K562 (cell line): ENCODE measurements around the gene BASP1. TPM values are rescaled to one million over a fixed set of nuclear protein-coding genes. Genes with fewer than 3 reads are reported as not detected.
A peak's percentile ranks its signal among the peaks of the same experiment; 100 is the strongest.
"Not testable (repeated sequence)": the region's sequence is repeated elsewhere in the genome, so short reads cannot be mapped to it uniquely, and the experiment has no call there.

ENCODE experiments used
- ATAC-seq: fragments of 200-7000 bp; cut with Tn5 transposase; 3 replicates; pipeline ENCODE4 v1.9.1; 2020; ENCODE audit warnings: moderate library complexity
- BruUV-seq: library from RNA; stranded (reverse); fragments of 400-500 nt; replicated peaks from 2 replicates; lab custom pipeline; 2021; lab: Mats Ljungman, UMichigan
- CTCF ChIA-PET: fragments of 300-600 bp; formaldehyde crosslinking; extraction: SDS; loops from one replicate; lab custom pipeline; 2021; ENCODE audit warnings: low intra/inter-chr PET ratio; lab: Yijun Ruan, JAX
- POLR2A ChIA-PET: fragments of 300-600, 350-650 bp; sonication (Branson Sonifier 250); formaldehyde crosslinking; extraction: SDS; loops from one replicate; lab custom pipeline; 2021; ENCODE audit warnings: antibody characterized with exemption, inconsistent platforms; lab: Yijun Ruan, JAX
- DNase-seq, 4 experiments: peaks; one replicate each; pipeline versions ENCODE4 v3.0.0 to v3.0.0-alpha.2; 2011 to 2018; ENCODE audit warnings: low spot score in 3 of 4, mixed read lengths in 3 of 4; ENCODE audit errors: extremely low read depth in 1 of 4
- FAIRE-seq: peaks from 2 replicates; lab custom pipeline; 2011; peaks lifted over from hg19 to GRCh38; lab: Jason Lieb, UNC
- H2AFZ ChIP-seq: 2 replicates; pipeline ENCODE4 v1.6.0; 2011; ENCODE audit warnings: low read depth, low read length, control low read depth, inconsistent platforms
- H3K27ac ChIP-seq: fragments of 200-600 bp; 3 replicates; pipeline ENCODE4 v1.8.0; 2011; ENCODE audit warnings: low read depth, mild to moderate bottlenecking, control low read depth, inconsistent platforms, low read length, moderate library complexity, mixed read lengths; ENCODE audit errors: extremely low read depth
- H3K27me3 ChIP-seq, 2 experiments: fragments of 300-600 bp in 1 of 2; 2 replicates in 1 of 2; 3 replicates in 1 of 2; pipeline versions ENCODE4 v1.6.0 to v1.8.0; 2011; ENCODE audit warnings: inconsistent platforms in 2 of 2, low read length in 2 of 2, mild to moderate bottlenecking in 1 of 2, mixed read lengths in 1 of 2, moderate library complexity in 1 of 2; ENCODE audit not compliant: control insufficient read depth in 2 of 2, insufficient read depth in 2 of 2
- H3K36me3 ChIP-seq: fragments of 300-600 bp; 3 replicates; pipeline ENCODE4 v1.8.0; 2011; ENCODE audit warnings: mild to moderate bottlenecking, low read length, inconsistent platforms; ENCODE audit not compliant: control insufficient read depth, insufficient read depth
- H3K4me1 ChIP-seq, 2 experiments: fragments of 200-600 bp in 1 of 2; replicated peaks in 1 of 2; 2 replicates in 1 of 2; 3 replicates in 1 of 2; pipeline versions ENCODE4 v1.5.1 to v1.8.0; 2011; ENCODE audit warnings: inconsistent platforms in 2 of 2, low read length in 2 of 2, mild to moderate bottlenecking in 1 of 2, mixed read lengths in 1 of 2, moderate library complexity in 1 of 2; ENCODE audit not compliant: control insufficient read depth in 2 of 2, insufficient read depth in 2 of 2
- H3K4me2 ChIP-seq: 2 replicates; pipeline ENCODE4 v1.6.1; 2011; ENCODE audit warnings: low read length, control low read depth, inconsistent platforms, mixed read lengths; ENCODE audit not compliant: insufficient read depth
- H3K4me3 ChIP-seq: fragments of 200-600 bp; sonication (generic), shearing (Covaris generic); 2 replicates; pipeline ENCODE4 v1.5.1; 2016; ENCODE audit warnings: control low read depth, inconsistent platforms
- H3K79me2 ChIP-seq: fragments of 200-600 bp; 3 replicates; pipeline ENCODE4 v1.8.0; 2011; ENCODE audit warnings: low read length, inconsistent platforms; ENCODE audit not compliant: control insufficient read depth, insufficient read depth
- H3K9ac ChIP-seq, 2 experiments: 2 replicates each; pipeline versions ENCODE4 v1.6.0 to v1.6.1; 2011; ENCODE audit warnings: low read depth in 2 of 2, low read length in 2 of 2, control low read depth in 1 of 2, inconsistent platforms in 1 of 2, mild to moderate bottlenecking in 1 of 2, mixed read lengths in 1 of 2; ENCODE audit not compliant: insufficient read depth in 1 of 2
- H3K9me1 ChIP-seq: one replicate; pipeline ENCODE4 v1.6.0; 2011; ENCODE audit warnings: inconsistent platforms, mild to moderate bottlenecking, low read length, moderate library complexity; ENCODE audit not compliant: control insufficient read depth, insufficient read depth
- H3K9me3 ChIP-seq: replicated peaks from 2 replicates; pipeline ENCODE4 v1.5.1; 2011; ENCODE audit warnings: low read depth, low read length, inconsistent platforms; ENCODE audit not compliant: control insufficient read depth, insufficient read depth
- H4K20me1 ChIP-seq: replicated peaks from 2 replicates; pipeline ENCODE4 v1.6.1; 2011; ENCODE audit warnings: low read length, inconsistent platforms, mixed read lengths; ENCODE audit not compliant: control insufficient read depth, insufficient read depth
- C11orf30 ChIP-seq: fragments of 450-650 bp; IDR thresholded peaks from 2 replicates; pipeline ENCODE4 v1.6.1; 2016; ENCODE audit warnings: low read depth, mild to moderate bottlenecking
- MAFG ChIP-seq: fragments of 450-650 bp; conservative IDR thresholded peaks from 2 replicates; pipeline ENCODE4 v1.6.1; 2016; ENCODE audit warnings: missing genetic modification characterization, missing compliant biosample characterization
- ZNF316 ChIP-seq: fragments of 450-650 bp; IDR thresholded peaks from 2 replicates; pipeline ENCODE4 v1.6.1; 2016
- WGBS: fragments of 100-300 bp; shearing (Covaris generic); methylation state at CpG from one replicate; pipeline ENCODE4 v1.1.6; 2016; ENCODE audit warnings: low coverage, mixed read lengths; ENCODE audit not compliant: insufficient coverage; ENCODE audit errors: missing lambda C conversion rate; 5-methylcytosine and 5-hydroxymethylcytosine counted together
- in situ Hi-C: fragments of 300-500 bp; cut with MboI; formaldehyde crosslinking; loops from 4 replicates; pipeline ENCODE4 v1.15.0; 2018; ENCODE audit warnings: inconsistent platforms, mixed read lengths
- intact Hi-C: fragments of 100-400 bp; cut with micrococcal nuclease; formaldehyde crosslinking; loops from 2 replicates; pipeline ENCODE4 v1.14.2; 2022
- polyA plus RNA-seq, 8 experiments: library from polyadenylated mRNA; depleted of rRNA in 4 of 8; stranded (reverse) in 5 of 8; unstranded in 3 of 8; fragments of >200 nt; fragmentation: Nextera tagmentation in 2 of 8; fragmentation: Illumina TruSeq in 1 of 8; extraction: Ambion mirVana in 2 of 8; extraction: Trizol in 1 of 8; gene quantifications; 2 replicates each; pipeline versions ENCODE4 v1.2.1 to v1.2.3, GENCODE V29; 2011 to 2014; ENCODE audit warnings: inconsistent platforms in 1 of 8, missing spikeins in 1 of 8
- total RNA-seq, 7 experiments: library from RNA; depleted of rRNA in 6 of 7; stranded (reverse); fragments of >200 nt in 6 of 7; fragmentation: Illumina TruSeq in 2 of 7; extraction: Trizol in 2 of 7; gene quantifications; 2 replicates each; pipeline versions ENCODE4 v1.2.1 to v1.2.3, GENCODE V29; 2011 to 2021; ENCODE audit warnings: low replicate concordance in 1 of 7
- TF ChIP-seq, protein P1 (sequence below): fragments of 450-650 bp; formaldehyde crosslinking; IDR thresholded peaks from 2 replicates; pipeline ENCODE4 v1.4.0; 2020; ENCODE audit warnings: mild to moderate bottlenecking, mixed read lengths

BASP1 gene
- total and polyA plus RNA-seq, 9 of the 15 experiments (the other 6 are each of a cell fraction or from before 2014, with no cell fraction given) = 0.22 TPM; not detected in 8

DNA sequence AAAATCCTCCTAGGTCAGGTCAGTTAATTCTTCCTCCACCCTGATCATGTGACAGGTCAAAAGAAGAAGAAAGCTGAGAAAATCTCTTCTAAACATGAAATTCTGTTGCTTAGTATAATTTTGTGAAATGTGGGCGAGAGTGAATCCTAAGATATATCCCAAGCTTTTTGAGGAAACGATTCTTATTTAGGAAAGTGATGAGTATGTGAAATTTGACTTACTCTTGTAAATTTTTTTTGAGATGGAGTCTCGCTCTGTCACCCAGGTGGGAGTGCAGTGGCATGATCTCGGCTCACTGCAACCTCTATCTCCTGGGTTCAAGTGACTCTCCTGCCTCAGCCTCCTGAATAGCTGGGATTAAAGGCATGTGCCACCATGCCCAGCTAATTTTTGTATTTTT, 93.1 kb downstream of the BASP1 start:
- H3K36me3 ChIP-seq, H2AFZ ChIP-seq, CTCF ChIA-PET, H3K9me1 ChIP-seq, H3K27ac ChIP-seq, H3K9ac ChIP-seq, POLR2A ChIA-PET, ATAC-seq, H3K4me2 ChIP-seq, H3K27me3 ChIP-seq, in situ Hi-C loops, H3K9me3 ChIP-seq, H3K4me3 ChIP-seq, DNase-seq, H3K4me1 ChIP-seq, intact Hi-C loops, H4K20me1 ChIP-seq, H3K79me2 ChIP-seq, FAIRE-seq, BruUV-seq: not testable (repeated sequence)
- TF ChIP-seq MAFG (tag) = peak; percentile 23; the same call in 1 of the 2 replicates
- TF ChIP-seq ZNF316 = peak; percentile 62
- peak; percentile 32; the same call in 1 of the 2 replicates for TF ChIP-seq C11orf30
- TF ChIP-seq, protein P1, sequence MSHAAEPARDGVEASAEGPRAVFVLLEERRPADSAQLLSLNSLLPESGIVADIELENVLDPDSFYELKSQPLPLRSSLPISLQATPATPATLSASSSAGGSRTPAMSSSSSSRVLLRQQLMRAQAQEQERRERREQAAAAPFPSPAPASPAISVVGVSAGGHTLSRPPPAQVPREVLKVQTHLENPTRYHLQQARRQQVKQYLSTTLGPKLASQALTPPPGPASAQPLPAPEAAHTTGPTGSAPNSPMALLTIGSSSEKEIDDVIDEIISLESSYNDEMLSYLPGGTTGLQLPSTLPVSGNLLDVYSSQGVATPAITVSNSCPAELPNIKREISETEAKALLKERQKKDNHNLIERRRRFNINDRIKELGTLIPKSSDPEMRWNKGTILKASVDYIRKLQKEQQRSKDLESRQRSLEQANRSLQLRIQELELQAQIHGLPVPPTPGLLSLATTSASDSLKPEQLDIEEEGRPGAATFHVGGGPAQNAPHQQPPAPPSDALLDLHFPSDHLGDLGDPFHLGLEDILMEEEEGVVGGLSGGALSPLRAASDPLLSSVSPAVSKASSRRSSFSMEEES (CRISPR knock-in tag) = peak; percentile 51
- WGBS = 15% methylated on average over 4 of the region's 4 CpGs

DNA sequence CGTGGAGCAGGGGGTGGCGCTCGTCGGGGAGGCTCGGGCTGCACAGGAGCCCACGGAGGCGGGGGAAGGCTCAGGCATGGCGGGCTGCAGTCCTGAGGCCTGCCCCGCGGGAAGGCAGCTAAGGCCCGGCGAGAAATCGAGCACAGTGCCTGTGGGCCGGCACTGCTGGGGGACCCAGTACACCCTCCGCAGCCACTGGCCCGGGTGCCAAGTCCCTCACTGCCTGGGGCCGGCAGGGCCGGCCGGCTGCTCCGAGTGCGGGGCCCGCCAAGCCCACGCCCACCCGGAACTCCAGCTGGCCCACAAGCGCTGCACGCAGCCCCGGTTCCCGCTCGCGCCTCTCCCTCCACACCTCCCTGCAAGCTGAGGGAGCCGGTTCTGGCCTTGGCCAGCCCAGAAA, 94.4 kb downstream of the BASP1 start:
- H3K4me1 ChIP-seq, H3K9ac ChIP-seq, H3K9me1 ChIP-seq, H3K79me2 ChIP-seq, ATAC-seq, H2AFZ ChIP-seq, intact Hi-C loops, DNase-seq, BruUV-seq, FAIRE-seq, H3K27me3 ChIP-seq, H3K27ac ChIP-seq, H3K4me3 ChIP-seq, H3K36me3 ChIP-seq, H3K4me2 ChIP-seq, H4K20me1 ChIP-seq, H3K9me3 ChIP-seq, in situ Hi-C loops, CTCF ChIA-PET: not testable (repeated sequence)
- 8% methylated on average over 5 of the region's 31 CpGs for WGBS
- POLR2A ChIA-PET = interaction anchor here (0.6 to 0.7 kb wide), 2 partner anchors 10 to 20 kb away, joined by 3 to 6 read pairs; no protein-coding TSS in a partner anchor
